ENCODE measurements around the gene ZBTB20.

ZBTB20 gene

GRCh38 chr3:114627770-114628169, 519.3 kb downstream of the ZBTB20 start:
- no peak for DNase-seq (ENCODE audit: low read depth)

- no peak for DNase-seq (ENCODE audit: low read depth)
Measured at GRCh38 chr3:114626751-114627150, 520.3 kb downstream of the ZBTB20 start.

GRCh38 chr3:114624571-114625181, 522.4 kb downstream of the ZBTB20 start:
- DNase-seq (ENCODE audit: low read depth), result no peak

- no peak for DNase-seq (ENCODE audit: low read depth)
Measured at GRCh38 chr3:114624047-114624445, 523.0 kb downstream of the ZBTB20 start.

GRCh38 chr3:114623420-114624046, 523.6 kb downstream of the ZBTB20 start:
- DNase-seq (ENCODE audit: low read depth), result no peak

GRCh38 chr3:114622001-114622400, 525.1 kb downstream of the ZBTB20 start:
- no peak for DNase-seq (ENCODE audit: low read depth)

- no peak for DNase-seq (ENCODE audit: low read depth)
Measured at GRCh38 chr3:114619771-114620170, 527.3 kb downstream of the ZBTB20 start.

- no peak for DNase-seq (ENCODE audit: low read depth)
Measured at GRCh38 chr3:114615523-114616085, 531.5 kb downstream of the ZBTB20 start.

GRCh38 chr3:114609973-114610630, 537.0 kb downstream of the ZBTB20 start:
- no peak for DNase-seq (ENCODE audit: low read depth)

GRCh38 chr3:114608293-114608692, 538.8 kb downstream of the ZBTB20 start:
- DNase-seq (ENCODE audit: low read depth), result no peak

- no peak for DNase-seq (ENCODE audit: low read depth)
Measured at GRCh38 chr3:114606336-114606735, 540.8 kb downstream of the ZBTB20 start.

- DNase-seq (ENCODE audit: low read depth), result no peak
Measured at GRCh38 chr3:114600571-114600970, 546.5 kb downstream of the ZBTB20 start.

GRCh38 chr3:114597871-114598270, 549.2 kb downstream of the ZBTB20 start:
- DNase-seq (ENCODE audit: low read depth), result no peak

GRCh38 chr3:114597012-114597411, 550.1 kb downstream of the ZBTB20 start:
- no peak for DNase-seq (ENCODE audit: low read depth)

GRCh38 chr3:114596147-114596546, 550.9 kb downstream of the ZBTB20 start:
- DNase-seq (ENCODE audit: low read depth), result no peak

- no peak for DNase-seq (ENCODE audit: low read depth)
Measured at GRCh38 chr3:114595522-114596028, 551.5 kb downstream of the ZBTB20 start.

GRCh38 chr3:114590309-114591047, 556.6 kb downstream of the ZBTB20 start:
- DNase-seq (ENCODE audit: low read depth), result no peak

GRCh38 chr3:114587986-114588385, 559.1 kb downstream of the ZBTB20 start:
- DNase-seq (ENCODE audit: low read depth), result no peak

GRCh38 chr3:114586119-114586518, 561.0 kb downstream of the ZBTB20 start:
- DNase-seq (ENCODE audit: low read depth), result no peak

GRCh38 chr3:114585687-114586086, 561.4 kb downstream of the ZBTB20 start:
- DNase-seq (ENCODE audit: low read depth), result no peak

- no peak for DNase-seq (ENCODE audit: low read depth)
Measured at GRCh38 chr3:114584734-114585371, 562.2 kb downstream of the ZBTB20 start.

GRCh38 chr3:114582929-114583328, 564.2 kb downstream of the ZBTB20 start:
- DNase-seq (ENCODE audit: low read depth), result no peak

All from CMK (cell line).